ENCODE measurements around the gene ESD. TPM values are rescaled to one million over a fixed set of nuclear protein-coding genes. Genes with fewer than 3 reads are reported as not detected.

The ESD gene
- total and polyA plus RNA-seq, 2 of the 13 experiments (the other 11 are each of a cell fraction or from before 2014, with no cell fraction given), result 118 to 147 TPM

- 98% methylated on average over 8 of the region's 8 CpGs for WGBS (ENCODE audit: low lambda C conversion rate)
- no peak for TF ChIP-seq PCBP1 (IDR thresholded peaks at IDR 0.05; ENCODE audit: borderline replicate concordance, low read depth, low read length)
- TF ChIP-seq NCOR1 (IDR thresholded peaks at IDR 0.05; ENCODE audit: borderline replicate concordance, low read length), result no peak
- no peak for TF ChIP-seq ZBTB40 (IDR thresholded peaks at IDR 0.05)
- no peak for TF ChIP-seq ZBTB40 (CRISPR knock-in tag; IDR thresholded peaks at IDR 0.05)
- TF ChIP-seq KDM3A (CRISPR knock-in tag; IDR thresholded peaks at IDR 0.05; ENCODE audit: low read depth), result no peak
- TF ChIP-seq HMGXB3 (CRISPR knock-in tag; IDR thresholded peaks at IDR 0.05; ENCODE audit: borderline replicate concordance), result no peak
- no peak for TF ChIP-seq HNRNPK (IDR thresholded peaks at IDR 0.05; ENCODE audit: low read depth, low read length, poor library complexity, severe bottlenecking)
- no peak for TF ChIP-seq ZNF160 (CRISPR knock-in tag; IDR thresholded peaks at IDR 0.05)
- no peak for TF ChIP-seq ASH2L (IDR thresholded peaks at IDR 0.05; ENCODE audit: insufficient read length, low read depth, low read length)
- no peak for TF ChIP-seq GZF1 (CRISPR knock-in tag; IDR thresholded peaks at IDR 0.05)
- TF ChIP-seq TEAD3 (CRISPR knock-in tag; optimal IDR thresholded peaks at IDR 0.05; ENCODE audit: borderline replicate concordance), result no peak
Observed at GRCh38 chr13:46775385-46776107, 21.4 kb downstream of the ESD start.

More at GRCh38 chr13:46775385-46776107, 21.4 kb downstream of the ESD start:
- in situ Hi-C loops (cut with HindIII; ENCODE audit: extremely low pct_ligation_motif_present, low pct_unique_long_range_greater_than_20kb) (no loop called here), intact Hi-C loops (cut with micrococcal nuclease; ENCODE audit: unreplicated experiment) (no loop called here)
- no peak overlapping the region for H3K9ac ChIP-seq (ENCODE audit: insufficient read depth, low read depth, low read length)
- H3K36me3 ChIP-seq (replicated peaks in 1 of 2; ENCODE audit: control insufficient read depth in 1 of 2, insufficient read depth in 2 of 2, low read length in 2 of 2), result peaks cover 3 to 49% of the 10 kb centered on the region in 2 experiments; a peak in 4 of 5 replicates
- H3K27me3 ChIP-seq (ENCODE audit: control insufficient read depth in 1 of 2, insufficient read depth in 2 of 2, low read length in 2 of 2), result no peaks in the 10 kb centered on the region; a peak in 1 of 5 replicates
- no peaks in the 10 kb centered on the region for H3K4me1 ChIP-seq (ENCODE audit: insufficient read depth, low read length)
- FAIRE-seq, result no peak
- no peak for ATAC-seq
- no peaks in the 10 kb centered on the region for H3K9me3 ChIP-seq (ENCODE audit: low read length)
- no peaks in the 10 kb centered on the region for H4K20me1 ChIP-seq (ENCODE audit: insufficient read depth, low read length)
- no peak overlapping the region for H3K4me3 ChIP-seq (replicated peaks in 1 of 3; ENCODE audit: insufficient read depth in 1 of 3, low read depth in 2 of 3, low read length in 3 of 3)
- H3K27ac ChIP-seq (ENCODE audit: extremely low read length, insufficient read depth, low read length), result no peak overlapping the region
- DNase-seq (ENCODE audit: low spot score), result no peak
- H3K4me2 ChIP-seq (ENCODE audit: low read depth, low read length), result no peak overlapping the region
- no peaks in the 10 kb centered on the region for H3K79me2 ChIP-seq (ENCODE audit: insufficient read depth, low read length)
- CTCF ChIA-PET (ENCODE audit: low intra/inter-chr PET ratio, low total read pairs), result no interaction called here
- BruUV-seq (replicated peaks), result no TSS peak
- no peak overlapping the region for H2AFZ ChIP-seq (ENCODE audit: low read length)
- POLR2A ChIA-PET, result no interaction called here
